K562 (cell line): ENCODE measurements around the gene DHX57. TPM values are rescaled to one million over a fixed set of nuclear protein-coding genes. Genes with fewer than 3 reads are reported as not detected.

Source experiments
- ELF1 ChIP-seq: fragments of 200-800 bp; sonication (Bioruptor generic); IDR thresholded peaks from 2 replicates; pipeline ENCODE4 v1.6.1; 2016; ENCODE audit warnings: missing genetic modification characterization, missing compliant biosample characterization
- HMBOX1 ChIP-seq: sonication (generic); IDR thresholded peaks from 2 replicates; pipeline ENCODE4 v1.6.1; 2016
- L3MBTL2 ChIP-seq: fragments of 450-650 bp; IDR thresholded peaks from 2 replicates; pipeline ENCODE4 v1.6.1; 2016; ENCODE audit warnings: mild to moderate bottlenecking, moderate library complexity
- MGA ChIP-seq: fragments of 450-650 bp; IDR thresholded peaks from 2 replicates; pipeline ENCODE4 v1.6.1; 2016; ENCODE audit warnings: mild to moderate bottlenecking, moderate library complexity
- PHF20 ChIP-seq: fragments of 450-650 bp; IDR thresholded peaks from 2 replicates; pipeline ENCODE4 v1.6.1; 2018; ENCODE audit not compliant: partially characterized antibody
- PREB ChIP-seq: sonication (generic); formaldehyde crosslinking; IDR thresholded peaks from 2 replicates; pipeline ENCODE4 v1.8.1; 2023; ENCODE audit warnings: mild to moderate bottlenecking, missing genetic modification reagents
- ZBTB7A ChIP-seq: IDR thresholded peaks from 2 replicates; pipeline ENCODE4 v1.6.1; 2011; ENCODE audit warnings: low read depth, mild to moderate bottlenecking, low read length, moderate library complexity, borderline replicate concordance; ENCODE audit not compliant: control insufficient read depth
- ZFX ChIP-seq: sonication (generic); formaldehyde crosslinking; IDR thresholded peaks from 2 replicates; pipeline ENCODE4 v1.8.0; 2022; ENCODE audit warnings: mild to moderate bottlenecking, missing genetic modification reagents, moderate library complexity
- ZNF175 ChIP-seq: fragments of 200-800 bp; sonication (Bioruptor generic); IDR thresholded peaks from 2 replicates; pipeline ENCODE4 v1.6.1; 2016; ENCODE audit warnings: low read depth, mild to moderate bottlenecking, missing genetic modification characterization, missing compliant biosample characterization
- ZNF324 ChIP-seq: fragments of 250-450 bp; sonication (Bioruptor Pico); IDR thresholded peaks from 2 replicates; pipeline ENCODE4 v1.4.0; 2020; ENCODE audit warnings: mild to moderate bottlenecking
- polyA plus RNA-seq, 8 experiments: library from polyadenylated mRNA; depleted of rRNA in 4 of 8; stranded (reverse) in 5 of 8; unstranded in 3 of 8; fragments of >200 nt; fragmentation: Nextera tagmentation in 2 of 8; fragmentation: Illumina TruSeq in 1 of 8; extraction: Ambion mirVana in 2 of 8; extraction: Trizol in 1 of 8; gene quantifications; 2 replicates each; pipeline versions ENCODE4 v1.2.1 to v1.2.3, GENCODE V29; 2011 to 2014; ENCODE audit warnings: inconsistent platforms in 1 of 8, missing spikeins in 1 of 8
- total RNA-seq, 7 experiments: library from RNA; depleted of rRNA in 6 of 7; stranded (reverse); fragments of >200 nt in 6 of 7; fragmentation: Illumina TruSeq in 2 of 7; extraction: Trizol in 2 of 7; gene quantifications; 2 replicates each; pipeline versions ENCODE4 v1.2.1 to v1.2.3, GENCODE V29; 2011 to 2021; ENCODE audit warnings: low replicate concordance in 1 of 7

The DHX57 gene
- total and polyA plus RNA-seq, 9 of the 15 experiments (the other 6 are each of a cell fraction or from before 2014, with no cell fraction given) = 7.4 to 23.6 (median 17.9) TPM

GRCh38 chr2:38751596-38752410 is 123.9 kb downstream of the DHX57 start (continued):
- 0 out of 2 replicates have a peak, but pooled peaks have one; percentile 44 for TF ChIP-seq PREB (CRISPR knock-in tag)
- no peak for TF ChIP-seq ZNF324 (CRISPR knock-in tag)
- peak; percentile 1 for TF ChIP-seq PHF20
- 0 out of 2 replicates have a peak, but pooled peaks have one; percentile 2 for TF ChIP-seq L3MBTL2
- 0 out of 2 replicates have a peak, but pooled peaks have one; percentile 31 for TF ChIP-seq ZBTB7A
- TF ChIP-seq HMBOX1 = no peak; the same call in 1 of the 2 replicates
- TF ChIP-seq ZFX (CRISPR knock-in tag) = peak; percentile 94
- peak; percentile 13 for TF ChIP-seq MGA
- TF ChIP-seq ZNF175 = peak; percentile 69; the same call in 1 of the 2 replicates
- TF ChIP-seq ELF1 (tag) = peak; percentile 71; the same call in 1 of the 2 replicates
